GM19035 (cell line): Measurements from ENCODE around the gene ZNF367.
"Not testable (repeated sequence)": the region's sequence is repeated elsewhere in the genome, so short reads cannot be mapped to it uniquely, and the experiment has no call there.

Experiments
- ATAC-seq: cut with Tn5 transposase; IDR thresholded peaks from one replicate; pipeline ENCODE4 v1.9.1; 2021; ENCODE audit not compliant: unreplicated experiment

The ZNF367 gene

GRCh38 chr9:96400132-96400910, 17.8 kb downstream of the ZNF367 start:
- no peak for ATAC-seq

- ATAC-seq = no peak
These were observed 18.9 kb downstream of the ZNF367 start for GRCh38 chr9:96399325-96399633.

- no peak for ATAC-seq
These were observed 19.4 kb downstream of the ZNF367 start for GRCh38 chr9:96398582-96399324.

GRCh38 chr9:96395964-96396363, 22.2 kb downstream of the ZNF367 start:
- ATAC-seq = no peak

- ATAC-seq = no peak
These were observed 23.2 kb downstream of the ZNF367 start for GRCh38 chr9:96394832-96395496.

- ATAC-seq = no peak
These were observed 25.9 kb downstream of the ZNF367 start for GRCh38 chr9:96392263-96392662.

GRCh38 chr9:96391021-96391765, 27.0 kb downstream of the ZNF367 start:
- ATAC-seq = no peak

GRCh38 chr9:96388144-96388543, 30.0 kb downstream of the ZNF367 start:
- ATAC-seq = no peak

- ATAC-seq = no peak
These were observed 32.0 kb downstream of the ZNF367 start for GRCh38 chr9:96386157-96386556.

GRCh38 chr9:96383165-96383942, 34.8 kb downstream of the ZNF367 start, which contains the start of gene SLC35D2:
TSS of gene SLC35D2 (minus strand) at chr9:96383711. CDS start at chr9:96383634, 77 bp downstream.
- no peak for ATAC-seq

GRCh38 chr9:96382839-96383164, 35.4 kb downstream of the ZNF367 start:
- no peak for ATAC-seq

- no peak for ATAC-seq
These were observed 36.0 kb downstream of the ZNF367 start for GRCh38 chr9:96382175-96382574.

GRCh38 chr9:96381696-96382095, 36.5 kb downstream of the ZNF367 start:
- ATAC-seq = no peak

GRCh38 chr9:96381125-96381524, 37.0 kb downstream of the ZNF367 start:
- ATAC-seq = no peak

- no peak for ATAC-seq
These were observed 38.7 kb downstream of the ZNF367 start for GRCh38 chr9:96379461-96379860.

- ATAC-seq = no peak
These were observed 40.0 kb downstream of the ZNF367 start for GRCh38 chr9:96378187-96378586.

- no peak for ATAC-seq
These were observed 41.0 kb downstream of the ZNF367 start for GRCh38 chr9:96376891-96377874.

- not testable (repeated sequence) for ATAC-seq
These were observed 42.7 kb downstream of the ZNF367 start for GRCh38 chr9:96375507-96375906.

- no peak for ATAC-seq
These were observed 50.2 kb downstream of the ZNF367 start for GRCh38 chr9:96367943-96368342.
